GM21390 (cell line): ENCODE results near the gene ABCA7.

ENCODE experiments used
- ATAC-seq: cut with Tn5 transposase; IDR thresholded peaks from one replicate; pipeline ENCODE4 v1.9.1; 2021; ENCODE audit not compliant: unreplicated experiment

ABCA7 gene

DNA sequence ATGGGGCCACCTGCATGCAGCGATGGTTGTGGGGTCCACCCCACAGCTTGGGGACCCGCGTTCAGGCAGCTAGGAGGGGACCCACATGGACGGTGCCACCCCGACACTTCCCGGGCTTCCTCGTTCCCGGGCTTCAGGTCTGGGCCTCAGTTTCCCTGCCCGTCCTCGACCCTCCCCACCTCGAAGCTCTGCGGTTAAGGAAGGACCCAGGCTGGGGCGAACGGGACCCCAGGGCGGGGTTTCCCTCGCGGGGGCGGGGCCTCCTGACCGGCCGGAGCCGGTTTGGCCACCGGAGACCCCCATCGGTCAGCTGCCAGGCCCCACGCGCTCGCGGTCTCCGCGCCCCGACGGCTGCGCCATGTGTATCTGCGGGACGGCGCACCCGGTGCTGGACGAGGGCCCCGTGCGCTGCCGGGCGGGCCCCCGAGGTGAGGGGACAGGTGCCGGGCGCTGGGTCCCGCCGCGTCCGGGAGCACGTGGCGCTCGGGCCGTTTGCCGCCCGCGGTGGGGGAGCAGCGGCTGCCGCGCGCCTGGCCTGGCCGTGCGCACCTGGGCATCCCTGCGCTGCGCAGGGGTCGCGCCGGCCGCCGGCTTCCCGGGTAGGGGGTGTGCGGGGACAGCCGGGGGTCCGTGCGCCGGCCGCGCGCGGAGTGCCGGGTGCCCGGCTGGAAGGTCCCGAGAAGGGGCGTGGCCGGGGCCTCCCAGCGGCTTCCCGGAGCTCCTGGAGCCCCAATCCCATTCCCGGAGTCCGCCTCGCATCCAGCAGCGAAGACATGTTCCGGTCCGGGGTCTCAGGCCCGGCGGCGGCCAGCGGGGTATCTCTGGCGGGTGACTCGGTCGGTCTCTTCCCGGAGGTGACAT lies 31.3 kb downstream of the ABCA7 start:
- ATAC-seq = no peak

DNA sequence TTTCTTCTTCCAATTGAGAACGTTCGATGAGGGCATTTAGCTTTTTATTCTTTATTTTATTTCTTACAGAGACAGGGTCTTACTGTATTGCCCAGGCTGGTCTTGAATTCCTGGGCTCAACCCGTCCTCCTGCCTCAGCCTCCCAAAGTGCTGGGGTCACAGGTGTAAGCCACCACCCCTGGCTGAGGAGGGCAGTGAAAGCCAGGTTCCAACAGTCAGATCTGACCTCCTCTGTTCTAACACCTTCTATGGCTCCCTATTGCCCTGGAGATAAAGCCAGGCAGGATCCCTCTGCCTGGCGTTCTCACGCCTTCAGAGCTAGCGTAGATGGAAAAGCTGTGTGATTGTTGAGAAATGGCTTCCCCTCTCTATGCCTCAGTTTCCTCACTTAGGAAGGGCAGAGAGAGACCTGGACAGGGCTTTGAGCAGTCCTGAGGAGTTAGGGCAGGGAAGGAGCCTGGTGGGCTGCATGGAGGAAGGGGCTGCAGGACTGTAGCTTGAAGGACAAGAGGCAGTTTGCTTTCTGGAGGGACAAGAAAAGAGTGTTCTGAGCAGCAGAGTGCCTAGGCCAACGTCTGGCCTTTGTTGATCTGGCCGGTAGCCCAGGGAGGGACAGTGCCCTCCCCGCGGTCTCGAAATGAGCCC lies 32.6 kb downstream of the ABCA7 start:
- ATAC-seq = no peak

DNA sequence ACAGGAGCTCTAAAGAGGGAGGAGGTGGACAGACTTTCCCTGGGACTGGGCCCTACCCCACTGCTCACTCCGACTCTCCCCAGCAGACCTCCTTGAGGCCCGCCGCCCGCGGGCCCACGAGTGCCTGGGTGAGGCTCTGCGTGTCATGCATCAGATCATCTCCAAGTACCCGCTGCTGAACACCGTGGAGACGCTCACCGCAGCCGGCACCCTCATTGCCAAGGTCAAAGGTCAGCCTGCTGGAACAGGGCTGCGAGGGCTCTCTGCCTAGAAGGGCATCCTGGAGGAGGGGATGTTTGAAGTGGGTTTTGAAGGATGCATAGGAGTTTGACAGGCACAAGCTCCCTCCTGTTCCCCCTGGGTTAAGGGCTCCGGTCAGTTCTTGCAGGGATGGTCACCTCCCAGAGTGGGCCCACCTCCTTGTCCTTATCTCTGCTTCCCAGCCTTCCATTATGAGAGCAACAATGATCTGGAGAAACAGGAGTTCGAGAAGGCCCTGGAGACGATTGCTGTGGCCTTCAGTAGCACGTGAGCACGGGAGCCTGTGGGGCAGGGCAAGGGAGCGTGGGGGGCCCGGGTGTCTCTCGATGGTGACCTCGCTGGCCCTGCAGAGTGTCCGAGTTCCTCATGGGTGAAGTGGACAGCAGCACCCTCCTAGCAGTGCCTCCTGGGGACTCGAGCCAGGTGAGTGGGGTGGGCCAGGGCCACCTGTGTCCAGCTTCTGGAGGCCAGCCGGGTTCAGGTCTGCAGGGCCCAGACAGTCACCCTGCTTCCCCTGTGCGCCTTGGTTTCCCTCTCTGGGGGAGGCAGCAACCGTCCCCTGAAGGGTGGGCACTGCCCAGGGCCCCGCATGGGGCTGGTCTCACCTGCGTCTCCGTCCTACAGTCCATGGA lies 33.4 kb downstream of the ABCA7 start:
- ATAC-seq = no peak

DNA sequence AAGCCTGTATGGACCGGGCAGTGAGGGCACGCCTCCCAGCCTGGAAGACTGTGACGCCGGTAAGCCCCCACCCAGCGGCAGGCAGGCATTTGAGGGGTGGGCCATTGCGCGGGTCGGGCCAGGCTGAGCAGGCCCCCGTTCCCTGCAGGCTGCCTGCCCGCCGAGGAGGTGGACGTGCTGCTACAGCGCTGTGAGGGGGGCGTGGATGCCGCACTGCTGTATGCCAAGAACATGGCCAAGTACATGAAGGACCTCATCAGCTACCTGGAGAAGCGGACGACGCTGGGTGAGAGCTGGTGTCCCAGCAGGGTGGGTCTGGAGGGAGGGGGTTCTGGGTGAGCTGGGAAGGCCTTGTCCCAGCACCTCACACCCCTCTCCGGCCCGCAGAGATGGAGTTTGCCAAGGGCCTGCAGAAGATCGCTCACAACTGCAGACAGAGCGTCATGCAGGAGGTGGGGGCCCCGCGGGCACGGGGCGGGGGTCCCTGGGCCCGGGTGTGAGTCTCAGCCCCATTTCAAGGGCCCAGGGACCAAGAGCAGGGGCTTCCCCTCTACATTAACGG lies 34.1 kb downstream of the ABCA7 start:
- ATAC-seq = no peak

DNA sequence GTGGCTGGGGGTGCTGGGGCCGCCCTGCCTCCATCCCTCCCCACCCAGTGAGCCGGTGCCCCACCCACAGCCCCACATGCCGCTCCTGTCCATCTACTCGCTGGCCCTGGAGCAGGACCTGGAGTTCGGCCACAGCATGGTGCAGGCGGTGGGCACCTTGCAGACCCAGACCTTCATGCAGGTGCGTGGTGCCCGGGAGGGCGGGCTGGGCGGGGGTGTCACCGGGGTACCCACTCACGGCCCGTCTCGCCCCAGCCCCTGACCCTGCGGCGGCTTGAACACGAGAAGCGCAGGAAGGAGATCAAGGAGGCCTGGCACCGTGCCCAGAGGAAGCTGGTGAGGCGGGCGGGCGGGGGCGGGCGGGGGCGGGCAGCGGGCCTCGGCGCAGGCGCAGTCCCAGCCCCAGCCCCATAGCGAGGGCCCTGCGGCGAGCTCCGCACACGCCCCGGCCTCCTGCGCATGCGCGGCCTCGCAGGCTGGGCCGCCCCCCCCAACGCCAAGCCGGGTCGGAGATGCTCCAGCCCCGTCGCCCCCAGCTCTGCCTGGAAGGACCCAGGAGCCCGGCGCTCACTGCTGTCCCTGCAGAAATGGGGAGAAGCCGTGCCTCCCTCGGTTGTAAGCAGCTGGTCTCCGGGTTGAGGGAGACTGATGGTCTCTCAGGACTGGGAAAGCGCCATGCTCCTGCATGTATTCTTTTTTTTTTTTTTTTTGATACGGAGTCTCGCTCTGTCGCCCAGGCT lies 34.8 kb downstream of the ABCA7 start:
- ATAC-seq = no peak

DNA sequence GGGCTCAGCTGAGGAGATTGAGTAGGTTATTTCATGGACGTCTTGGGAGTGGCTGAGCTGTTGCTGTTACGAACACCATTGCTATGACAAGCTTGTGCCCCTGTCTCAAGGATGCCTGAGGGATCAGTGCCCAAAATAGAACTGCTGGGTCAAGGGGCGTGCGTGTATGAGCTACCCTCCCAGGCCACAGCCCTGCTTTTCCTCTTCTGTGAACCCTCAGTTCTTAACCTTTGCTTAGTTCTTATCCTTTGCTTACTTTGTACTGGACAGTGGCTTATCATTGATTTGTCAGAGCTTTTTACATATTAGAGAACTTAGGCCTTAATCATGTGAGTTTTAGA lies 36.1 kb downstream of the ABCA7 start:
- ATAC-seq = no peak

DNA sequence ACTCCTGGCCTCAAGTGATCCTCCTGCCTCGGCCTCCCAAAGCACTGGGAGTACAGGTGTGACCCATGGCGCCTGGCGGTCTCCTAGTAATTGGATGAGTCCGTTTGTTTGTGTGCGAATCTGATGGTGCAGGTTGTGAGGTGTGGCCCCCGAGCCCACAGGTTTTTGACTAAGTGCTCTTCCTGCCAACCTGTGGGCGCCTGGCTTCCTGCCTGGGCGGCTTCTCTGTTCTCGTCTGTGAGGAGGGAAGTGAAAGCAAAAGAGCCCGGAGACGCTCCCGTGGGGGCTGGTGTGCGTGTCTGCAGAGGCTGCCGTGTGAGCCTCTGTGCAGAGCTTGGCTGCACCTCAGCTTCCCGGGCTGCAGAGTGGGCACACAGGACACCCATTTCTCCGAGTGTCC lies 37.0 kb downstream of the ABCA7 start:
- ATAC-seq = peak; percentile 59

DNA sequence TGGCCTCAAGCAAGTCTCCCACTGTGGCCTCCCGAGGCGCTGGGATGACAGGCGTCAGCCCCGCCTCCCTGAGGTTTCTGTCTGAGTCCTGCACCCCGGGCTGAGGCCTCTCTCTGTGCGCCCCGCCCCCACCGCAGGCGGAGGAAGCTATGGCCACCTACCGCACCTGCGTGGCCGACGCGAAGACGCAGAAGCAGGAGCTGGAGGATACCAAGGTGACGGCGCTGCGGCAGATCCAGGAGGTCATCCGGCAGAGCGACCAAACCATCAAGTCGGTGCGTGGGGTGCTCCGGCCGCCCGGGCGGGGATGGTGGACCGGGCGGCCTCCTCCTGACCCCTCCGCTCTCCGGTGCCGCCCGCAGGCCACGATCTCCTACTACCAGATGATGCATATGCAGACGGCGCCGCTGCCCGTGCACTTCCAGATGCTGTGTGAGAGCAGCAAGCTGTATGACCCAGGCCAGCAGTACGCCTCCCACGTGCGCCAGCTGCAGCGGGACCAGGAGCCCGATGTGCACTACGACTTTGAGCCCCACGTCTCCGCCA lies 39.7 kb downstream of the ABCA7 start:
- ATAC-seq = no peak

DNA sequence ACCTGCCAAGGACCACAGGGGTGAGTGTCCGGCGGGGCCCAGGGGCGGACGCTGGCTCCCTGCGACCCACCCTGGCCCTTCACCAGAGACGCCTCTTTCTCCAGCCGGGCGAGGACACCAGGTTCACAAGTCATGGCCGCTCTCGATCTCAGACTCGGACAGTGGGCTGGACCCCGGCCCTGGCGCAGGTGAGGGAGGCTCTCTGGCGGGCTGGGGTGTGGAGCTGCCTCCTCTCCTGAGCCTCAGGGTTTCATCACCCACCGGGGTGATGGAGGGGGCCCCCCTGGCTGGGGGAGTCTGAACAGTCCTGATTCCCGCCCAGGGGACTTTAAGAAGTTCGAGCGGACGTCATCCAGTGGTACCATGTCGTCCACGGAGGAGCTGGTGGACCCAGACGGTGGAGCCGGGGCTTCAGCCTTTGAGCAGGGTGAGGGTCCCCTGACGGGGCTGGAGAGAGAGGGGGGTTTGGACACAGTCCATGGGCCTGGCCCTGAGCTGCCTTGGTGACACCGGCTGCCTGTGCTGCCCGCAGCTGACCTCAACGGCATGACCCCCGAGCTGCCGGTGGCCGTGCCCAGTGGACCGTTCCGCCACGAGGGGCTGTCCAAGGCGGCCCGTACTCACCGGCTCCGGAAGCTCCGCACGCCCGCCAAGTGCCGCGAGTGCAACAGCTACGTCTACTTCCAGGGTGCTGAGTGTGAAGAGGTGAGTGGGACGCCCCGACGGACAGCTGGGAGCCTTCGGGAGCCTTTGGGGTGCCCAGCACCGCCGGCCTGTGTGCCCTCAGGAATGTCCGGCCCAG lies 40.7 kb downstream of the ABCA7 start:
- no peak for ATAC-seq

DNA sequence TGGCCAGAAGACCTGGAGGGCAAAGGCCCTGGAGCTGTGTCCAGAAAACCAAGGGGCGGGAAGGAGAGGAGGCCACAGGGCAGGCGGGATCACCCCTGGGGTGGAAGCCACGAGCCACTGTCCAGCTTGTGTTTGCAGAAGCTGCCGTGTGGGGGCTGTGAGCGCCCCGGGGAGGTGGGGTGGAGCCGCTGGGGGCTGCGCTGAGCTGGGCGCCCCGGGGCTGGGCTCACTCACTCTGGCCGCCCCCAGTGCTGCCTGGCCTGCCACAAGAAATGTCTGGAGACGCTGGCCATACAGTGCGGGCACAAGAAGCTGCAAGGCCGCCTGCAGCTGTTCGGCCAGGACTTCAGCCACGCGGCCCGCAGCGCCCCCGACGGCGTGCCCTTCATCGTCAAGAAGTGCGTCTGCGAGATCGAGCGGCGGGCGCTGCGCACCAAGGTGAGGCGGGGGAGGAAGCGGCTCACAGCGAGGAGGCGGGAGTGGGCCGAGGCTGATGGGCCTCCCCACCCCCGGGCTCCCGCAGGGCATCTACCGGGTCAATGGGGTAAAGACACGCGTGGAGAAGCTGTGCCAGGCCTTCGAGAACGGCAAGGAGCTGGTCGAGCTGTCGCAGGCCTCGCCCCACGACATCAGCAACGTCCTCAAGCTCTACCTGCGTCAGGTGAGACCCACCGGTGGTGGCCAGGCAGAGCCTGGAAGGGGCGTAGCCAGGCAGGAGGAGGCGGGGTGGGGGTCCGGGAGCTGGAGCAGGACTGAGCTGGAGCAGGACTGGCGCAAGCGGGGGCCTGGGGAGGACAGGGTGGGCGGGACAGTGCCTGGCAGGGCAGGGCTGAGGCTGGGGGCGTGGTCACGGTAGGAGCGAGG lies 41.6 kb downstream of the ABCA7 start:
- no peak for ATAC-seq

DNA sequence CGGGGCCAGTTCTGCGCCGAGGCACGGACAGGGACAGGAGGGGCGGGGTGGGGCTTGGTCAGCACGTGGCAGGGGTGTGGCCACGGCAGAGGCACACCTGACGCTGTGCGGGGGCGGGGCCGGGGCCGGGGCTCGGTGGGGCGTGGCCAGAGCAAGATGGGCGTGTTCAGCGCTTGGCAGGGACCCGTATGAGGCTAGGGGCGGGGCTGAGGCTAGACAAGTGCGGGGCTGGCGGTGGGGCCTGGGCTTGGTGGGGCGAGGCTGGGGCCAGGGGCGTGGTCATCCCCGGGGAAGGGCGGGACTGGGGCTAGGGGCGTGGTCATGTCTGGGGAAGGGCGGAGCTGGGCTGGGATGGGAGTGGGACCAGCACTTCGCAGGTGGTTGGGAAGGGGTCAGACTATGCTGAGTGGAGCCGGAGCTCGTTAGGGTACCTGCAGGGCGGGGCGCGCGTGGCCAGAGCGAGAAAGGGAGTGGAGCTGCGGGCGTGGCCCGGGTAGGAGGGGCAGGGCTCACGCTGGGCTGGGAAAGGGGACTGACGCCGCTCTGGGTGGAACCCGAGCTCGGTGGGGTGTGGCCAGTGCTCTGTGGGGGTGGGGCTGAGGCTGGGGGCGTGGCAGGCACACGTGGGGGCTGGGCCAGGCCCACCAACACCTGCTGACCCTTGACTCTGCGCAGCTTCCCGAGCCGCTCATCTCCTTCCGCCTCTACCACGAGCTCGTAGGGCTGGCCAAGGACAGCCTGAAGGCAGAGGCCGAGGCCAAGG lies 42.4 kb downstream of the ABCA7 start:
- ATAC-seq = no peak

DNA sequence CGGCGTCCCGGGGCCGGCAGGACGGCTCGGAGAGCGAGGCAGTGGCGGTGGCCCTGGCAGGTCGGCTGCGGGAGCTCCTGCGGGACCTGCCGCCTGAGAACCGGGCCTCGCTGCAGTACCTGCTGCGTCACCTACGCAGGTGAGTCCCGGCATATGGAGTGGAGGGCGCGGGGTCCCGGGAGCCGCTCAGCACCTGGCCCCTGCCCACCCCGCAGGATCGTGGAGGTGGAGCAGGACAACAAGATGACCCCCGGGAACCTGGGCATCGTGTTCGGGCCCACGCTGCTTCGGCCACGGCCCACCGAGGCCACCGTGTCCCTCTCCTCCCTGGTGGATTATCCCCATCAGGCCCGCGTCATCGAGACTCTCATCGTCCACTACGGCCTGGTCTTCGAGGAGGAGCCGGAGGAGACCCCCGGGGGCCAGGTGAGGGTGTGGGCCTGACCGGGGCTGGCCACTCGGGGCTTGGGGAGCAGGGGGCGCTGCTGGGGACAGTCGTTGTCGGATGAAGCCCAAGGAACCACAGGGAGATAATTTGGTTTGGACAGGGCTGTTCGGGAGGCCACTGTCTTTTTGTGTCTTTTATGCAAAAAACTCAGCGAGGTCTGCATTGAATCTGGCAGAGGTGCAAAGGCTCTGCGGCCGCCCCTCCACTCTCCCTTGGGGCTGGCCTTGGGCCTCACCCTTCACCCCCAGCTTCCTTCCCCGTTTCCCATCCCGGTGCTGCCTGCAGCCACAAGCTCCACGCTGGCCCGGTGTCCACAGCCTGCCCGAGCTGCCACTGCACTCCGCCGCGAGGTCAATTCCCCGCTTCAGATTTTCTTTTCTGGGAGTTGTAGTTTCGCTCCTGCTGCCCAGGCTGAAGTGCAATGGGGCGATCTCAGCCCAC lies 43.3 kb downstream of the ABCA7 start:
- no peak for ATAC-seq

DNA sequence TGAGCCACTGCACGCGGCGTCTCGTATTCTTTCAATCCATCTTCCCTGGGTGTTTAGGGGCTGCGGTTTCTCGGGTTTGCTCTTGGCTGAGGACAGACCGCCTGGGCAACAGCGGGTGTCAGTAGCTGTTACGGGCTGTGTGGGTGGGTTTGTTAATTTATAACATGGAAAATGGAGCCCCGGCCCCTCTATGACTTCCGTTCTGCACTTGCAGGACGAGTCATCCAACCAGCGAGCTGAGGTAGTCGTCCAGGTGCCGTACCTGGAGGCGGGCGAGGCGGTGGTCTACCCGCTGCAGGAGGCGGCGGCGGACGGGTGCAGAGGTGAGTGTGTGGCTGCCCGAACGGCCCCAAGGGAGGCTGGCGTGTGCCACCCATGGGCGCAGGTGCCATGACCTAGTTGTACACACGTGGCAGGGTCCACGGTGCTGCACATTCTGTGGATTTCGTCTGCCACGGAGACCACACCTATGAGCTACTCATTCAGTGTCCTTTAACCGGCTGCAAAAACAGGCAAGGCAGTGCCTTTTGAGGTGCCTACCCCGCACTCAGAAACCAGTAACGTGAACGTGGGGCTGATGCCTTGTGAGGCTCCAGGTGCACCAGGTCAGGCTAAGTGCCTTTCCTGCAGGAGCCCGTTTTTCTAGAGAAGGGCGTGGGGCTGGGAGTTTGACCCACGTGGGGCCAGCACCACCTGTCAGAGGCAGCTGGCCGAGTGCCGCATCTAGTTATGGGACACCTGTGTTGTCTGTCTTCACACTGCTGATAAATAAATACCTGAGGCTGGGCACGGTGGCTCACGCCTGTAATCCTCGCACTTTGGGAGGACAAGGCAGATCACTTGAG lies 44.3 kb downstream of the ABCA7 start:
- no peak for ATAC-seq

DNA sequence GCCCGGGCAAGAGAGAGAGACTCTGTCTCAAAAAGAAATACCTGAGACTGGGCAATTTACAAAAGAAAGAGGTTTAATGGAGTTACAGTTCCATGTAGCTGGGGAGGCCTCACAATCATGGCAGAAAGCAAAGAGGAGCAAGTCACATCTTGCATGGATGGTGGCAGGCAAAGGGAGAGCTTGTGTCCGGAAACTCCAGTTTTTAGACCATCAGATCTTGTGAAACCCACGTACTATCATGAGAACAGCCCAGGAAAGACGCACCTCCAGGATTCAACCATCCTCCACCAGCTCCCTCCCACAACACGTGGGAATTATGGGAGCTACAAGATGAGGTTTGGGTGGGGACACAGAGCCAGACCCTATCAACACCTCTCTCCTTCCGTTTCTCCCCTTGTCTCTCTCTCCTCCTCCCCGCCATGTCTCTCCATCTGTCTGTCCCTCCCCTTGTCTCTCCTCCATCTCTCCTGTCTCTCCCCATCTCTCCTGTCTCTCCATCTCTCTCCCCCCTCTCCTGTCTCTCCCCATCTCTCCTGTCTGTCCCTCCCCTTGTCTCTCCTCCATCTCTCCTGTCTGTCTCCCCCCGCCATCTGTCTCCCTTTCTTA lies 45.2 kb downstream of the ABCA7 start:
- ATAC-seq = no peak

DNA sequence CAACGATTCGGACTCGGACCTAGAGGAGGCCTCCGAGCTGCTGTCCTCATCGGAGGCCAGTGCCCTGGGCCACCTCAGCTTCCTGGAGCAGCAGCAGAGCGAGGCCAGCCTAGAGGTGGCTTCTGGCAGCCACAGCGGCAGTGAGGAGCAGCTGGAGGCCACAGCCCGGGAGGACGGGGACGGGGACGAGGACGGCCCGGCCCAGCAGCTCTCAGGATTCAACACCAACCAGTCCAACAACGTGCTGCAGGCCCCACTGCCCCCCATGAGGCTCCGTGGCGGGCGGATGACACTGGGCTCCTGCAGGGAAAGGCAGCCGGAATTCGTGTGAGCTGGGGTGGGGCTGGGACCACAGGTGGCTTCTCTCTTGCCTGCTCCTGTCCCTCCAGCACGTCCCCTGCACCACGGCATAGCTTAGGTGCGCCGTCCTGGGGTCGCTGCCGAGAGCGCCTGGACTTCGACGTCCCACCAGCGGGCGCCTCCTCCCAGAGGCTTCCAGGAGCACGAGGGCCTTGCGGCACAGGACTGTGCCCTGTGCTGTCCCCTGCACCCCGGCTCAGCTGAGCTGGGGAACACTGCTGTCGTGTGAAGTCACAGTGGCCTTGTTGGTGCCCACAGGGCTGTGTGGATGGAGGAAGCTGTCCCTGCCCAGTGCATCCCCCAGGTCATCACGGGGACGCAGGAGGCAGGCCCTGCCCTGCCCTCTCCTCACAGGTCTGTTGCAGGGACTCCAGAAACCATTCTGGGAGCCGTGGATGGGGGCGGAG lies 46.0 kb downstream of the ABCA7 start:
- no peak for ATAC-seq
